ENCODE results near the gene SMARCA2. TPM values are rescaled to one million over a fixed set of nuclear protein-coding genes. Genes with fewer than 3 reads are reported as not detected.

Gene SMARCA2
- total RNA-seq, 1 donor from 2014 or later = 160 TPM

GRCh38 chr9:2065704-2066103 lies 50.6 kb downstream of the SMARCA2 start:
- H3K36me3 ChIP-seq = peaks cover 38 to 72% of the 10 kb centered on the region in 2 donors
- no peak overlapping the region for H3K4me3 ChIP-seq
- TF ChIP-seq CTCF (IDR thresholded peaks at IDR 0.05) = no peak
- DNase-seq (ENCODE audit: low spot score in 2 of 2) = no peak
- H3K4me1 ChIP-seq = no peaks in the 10 kb centered on the region
- intact Hi-C loops (cut with DNase I) = no loop called here
- no peak overlapping the region for H3K27ac ChIP-seq
- no peaks in the 10 kb centered on the region for H3K9me3 ChIP-seq
- no peaks in the 10 kb centered on the region for H3K27me3 ChIP-seq

- Histone ChIP-seq H3K27me3 (no peaks in the 10 kb centered on the region), H3K27ac (no peak overlapping the region), H3K4me1 (no peaks in the 10 kb centered on the region), H3K36me3 (peaks cover 36 to 69% of the 10 kb centered on the region in 2 donors), H3K9me3 (no peaks in the 10 kb centered on the region), H3K4me3 (no peak overlapping the region)
- no peak for DNase-seq (ENCODE audit: low spot score in 2 of 2)
- TF ChIP-seq CTCF (IDR thresholded peaks at IDR 0.05) = no peak
- intact Hi-C loops (cut with DNase I) = no loop called here
These were observed 51.4 kb downstream of the SMARCA2 start for GRCh38 chr9:2066312-2067273.

- Histone ChIP-seq H3K27me3 (no peaks in the 10 kb centered on the region), H3K9me3 (no peaks in the 10 kb centered on the region), H3K27ac (no peak overlapping the region), H3K4me1 (no peaks in the 10 kb centered on the region), H3K4me3 (no peak overlapping the region), H3K36me3 (peaks cover 56 to 80% of the 10 kb centered on the region in 2 donors)
- intact Hi-C loops (cut with DNase I) = no loop called here
- no peak for TF ChIP-seq CTCF (IDR thresholded peaks at IDR 0.05)
- no peak for DNase-seq (ENCODE audit: low spot score in 2 of 2)
These were observed 57.7 kb downstream of the SMARCA2 start for GRCh38 chr9:2072752-2073405.

GRCh38 chr9:2082772-2083171 lies 67.6 kb downstream of the SMARCA2 start:
- peaks cover 8 to 9% of the 10 kb centered on the region in 2 donors for H3K4me1 ChIP-seq
- no peak for DNase-seq (ENCODE audit: low spot score in 2 of 2)
- TF ChIP-seq CTCF (IDR thresholded peaks at IDR 0.05) = no peak
- no peak overlapping the region for H3K4me3 ChIP-seq
- intact Hi-C loops (cut with DNase I) = loop anchor here (5.0 kb wide), 1 partner anchor 140 kb away; no protein-coding TSS in a partner anchor
- H3K36me3 ChIP-seq = peaks cover 56 to 76% of the 10 kb centered on the region in 2 donors
- no peaks in the 10 kb centered on the region for H3K9me3 ChIP-seq
- no peaks in the 10 kb centered on the region for H3K27me3 ChIP-seq
- no peak overlapping the region for H3K27ac ChIP-seq

- Histone ChIP-seq H3K27ac (no peak overlapping the region), H3K36me3 (peaks cover 53 to 75% of the 10 kb centered on the region in 2 donors), H3K27me3 (no peaks in the 10 kb centered on the region), H3K9me3 (no peaks in the 10 kb centered on the region), H3K4me1 (peaks cover 8 to 9% of the 10 kb centered on the region in 2 donors), H3K4me3 (no peak overlapping the region)
- no peak for DNase-seq (ENCODE audit: low spot score in 2 of 2)
- intact Hi-C loops (cut with DNase I) = loop anchor here (5.0 kb wide), 1 partner anchor 141 kb away; no protein-coding TSS in a partner anchor
- TF ChIP-seq CTCF (IDR thresholded peaks at IDR 0.05) = no peak
These were observed 68.3 kb downstream of the SMARCA2 start for GRCh38 chr9:2083479-2083878.

Measured in ascending aorta (tissue), 2 donors.